Liver (tissue), 3 donors: ENCODE results near the gene CCDC66.

ENCODE experiments used
- CTCF ChIP-seq: fragments of 150-350 bp; IDR thresholded peaks from 2 replicates; pipeline ENCODE4 v1.5.1; 2017; ENCODE audit warnings: improper control_type of control experiment, low read depth, low read length; ENCODE audit not compliant: missing input control
- MAX ChIP-seq: IDR thresholded peaks from 2 replicates; pipeline ENCODE4 v1.6.1; 2016; ENCODE audit warnings: antibody characterized with exemption
- RAD21 ChIP-seq, 2 donors: IDR thresholded peaks; 2 replicates each; pipeline ENCODE4 v1.6.1; 2016; ENCODE audit warnings: antibody characterized with exemption in 2 of 2, mild to moderate bottlenecking in 2 of 2
- YY1 ChIP-seq: IDR thresholded peaks from 2 replicates; pipeline ENCODE4 v1.6.1; 2016; ENCODE audit warnings: antibody characterized with exemption, mild to moderate bottlenecking
- TF ChIP-seq, protein P1 (sequence below): IDR thresholded peaks from 2 replicates; pipeline ENCODE4 v1.6.1; 2016; ENCODE audit warnings: antibody characterized with exemption
- donor health status: healthy.
- donor health status: healthy.

GRCh38 chr3:56629451-56629850, 72.5 kb downstream of the CCDC66 start:
- TF ChIP-seq YY1 (no peak), CTCF (no peak), MAX (no peak), RAD21 (IDR thresholded peaks at IDR 0.05) (no peak)
- TF ChIP-seq, protein P1, sequence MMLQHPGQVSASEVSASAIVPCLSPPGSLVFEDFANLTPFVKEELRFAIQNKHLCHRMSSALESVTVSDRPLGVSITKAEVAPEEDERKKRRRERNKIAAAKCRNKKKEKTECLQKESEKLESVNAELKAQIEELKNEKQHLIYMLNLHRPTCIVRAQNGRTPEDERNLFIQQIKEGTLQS = no peak
